Endodermal cell (in vitro differentiated cells): ENCODE measurements around the gene CCNJL. TPM values are rescaled to one million over a fixed set of nuclear protein-coding genes. Genes with fewer than 3 reads are reported as not detected.

ENCODE experiments used
- DNase-seq: peaks from one replicate; pipeline ENCODE4 v3.0.0-alpha.2; 2017
- H3K27ac ChIP-seq: 2 replicates; pipeline ENCODE4 v1.5.1; 2013; ENCODE audit warnings: mild to moderate bottlenecking, low read depth, low read length, moderate library complexity
- H3K27me3 ChIP-seq: 2 replicates; pipeline ENCODE4 v1.6.1; 2013; ENCODE audit warnings: mild to moderate bottlenecking, low read length, moderate library complexity; ENCODE audit not compliant: insufficient read depth, control insufficient read depth, poor library complexity, severe bottlenecking
- H3K36me3 ChIP-seq: 2 replicates; pipeline ENCODE4 v1.7.0; 2013; ENCODE audit warnings: mild to moderate bottlenecking, low read length, moderate library complexity; ENCODE audit not compliant: control insufficient read depth, insufficient read depth
- H3K4me1 ChIP-seq: one replicate; pipeline ENCODE4 v1.7.0; 2013; ENCODE audit warnings: low read length; ENCODE audit not compliant: control insufficient read depth, insufficient read depth
- H3K4me3 ChIP-seq: 2 replicates; pipeline ENCODE4 v1.5.1; 2013; ENCODE audit warnings: mild to moderate bottlenecking, low read length, moderate library complexity
- H3K9ac ChIP-seq: 2 replicates; pipeline ENCODE4 v1.6.1; 2013; ENCODE audit warnings: mild to moderate bottlenecking, low read length, moderate library complexity; ENCODE audit not compliant: poor library complexity, severe bottlenecking; ENCODE audit errors: extremely low read depth
- H3K9me3 ChIP-seq: 2 replicates; pipeline ENCODE4 v1.6.1; 2013; ENCODE audit warnings: mild to moderate bottlenecking, low read length, moderate library complexity; ENCODE audit not compliant: control insufficient read depth
- H3K27ac Mint-ChIP-seq: 2 replicates; pipeline ENCODE4 v1.8.0; 2020; ENCODE audit warnings: mixed read lengths
- H3K27me3 Mint-ChIP-seq: 2 replicates; pipeline ENCODE4 v1.8.0; 2021; ENCODE audit warnings: mild to moderate bottlenecking, mixed read lengths; ENCODE audit not compliant: insufficient read depth
- H3K36me3 Mint-ChIP-seq: 2 replicates; pipeline ENCODE4 v1.8.0; 2020; ENCODE audit warnings: low read depth, mixed read lengths
- H3K4me1 Mint-ChIP-seq: 2 replicates; pipeline ENCODE4 v1.8.0; 2020; ENCODE audit warnings: mixed read lengths
- H3K4me3 Mint-ChIP-seq: 2 replicates; pipeline ENCODE4 v1.8.0; 2020; ENCODE audit warnings: mild to moderate bottlenecking, moderate library complexity, mixed read lengths
- H3K9me3 Mint-ChIP-seq: 2 replicates; pipeline ENCODE4 v1.8.0; 2020; ENCODE audit warnings: mild to moderate bottlenecking, mixed read lengths
- CTCF ChIP-seq: fragments of 200-600 bp; sonication (generic); conservative IDR thresholded peaks from 2 replicates; pipeline ENCODE4 v1.5.0; 2021; ENCODE audit warnings: antibody characterized with exemption, mild to moderate bottlenecking
- WGBS, 2 experiments: methylation state at CpG; one replicate each; pipeline versions ENCODE4 v1.1.5 to v1.1.7; 2013; ENCODE audit warnings: missing lambda C conversion rate in 2 of 2, mixed read lengths in 1 of 2; ENCODE audit not compliant: insufficient coverage in 1 of 2, insufficient read length in 1 of 2; 5-methylcytosine and 5-hydroxymethylcytosine counted together
- long read RNA-seq, 4 experiments: library from polyadenylated mRNA in 2 of 4; library from RNA in 1 of 4; library from capped mRNA in 1 of 4; stranded (forward) in 3 of 4; unstranded in 1 of 4; transcript quantifications; one replicate each; pipeline ENCODE4 v2.0.0, GENCODE V29; 2020 to 2021; ENCODE audit warnings: inconsistent platforms in 1 of 4
- polyA plus RNA-seq, 2 experiments: library from polyadenylated mRNA; stranded (reverse); fragments of 50-300 nt; gene quantifications; one replicate each; pipeline ENCODE4 v1.2.3, GENCODE V29; 2013
- total RNA-seq, 2 donors: library from RNA; stranded (reverse); fragmentation: NEBNext Ultra II Directional in 1 of 2; extraction: Animal tissue kit (Norgen Biotek cat#: 25700) in 1 of 2; gene quantifications; 2 replicates in 1 of 2; 3 replicates in 1 of 2; pipeline ENCODE4 v1.2.1, GENCODE V29; 2021

The CCNJL gene
- total RNA-seq, result 10 to 100 TPM; 14.1 to 18.7 TPM
- polyA plus RNA-seq (2013, experiment 1 of 2), result 19.3 TPM
- 18.7 TPM for polyA plus RNA-seq (2013, experiment 2 of 2)
- long read RNA-seq, experiment 1, partial matches to known transcripts, result 1 of 8 reads
- long read RNA-seq, experiment 1, other reads (novel, unspliced or antisense), result 4 of 8 reads
- long read RNA-seq, experiment 2, transcript CCNJL-201 (6 exons, 3,171 nt), result major isoform, 38 of 53 reads
- long read RNA-seq, experiment 2, partial matches to known transcripts, result 2 of 53 reads
- long read RNA-seq, experiment 2, other reads (novel, unspliced or antisense), result 12 of 53 reads
- long read RNA-seq, experiment 3, transcript CCNJL-201 (6 exons, 3,171 nt), result major isoform, 6 of 17 reads
- long read RNA-seq, experiment 3, partial matches to known transcripts, result 10 of 17 reads
- long read RNA-seq, experiment 3, other reads (novel, unspliced or antisense), result 1 of 17 reads
- long read RNA-seq, experiment 4, partial matches to known transcripts, result 0 of 2 reads
- long read RNA-seq, experiment 4, other reads (novel, unspliced or antisense), result 2 of 2 reads

- Mint-ChIP-seq H3K4me3 (peak within 1 kb of the TSS; percentile 76), H3K9me3 (no peaks in the 10 kb centered on the region), H3K27me3 (peaks cover 2% of the 10 kb centered on the region), H3K4me1 (peaks cover 22% of the 10 kb centered on the region), H3K27ac (peak within 1 kb of the TSS; percentile 81), H3K36me3 (peaks cover 10% of the 10 kb centered on the region)
- H3K27me3 ChIP-seq, result no peaks in the 10 kb centered on the region
- DNase-seq, result peak; percentile 93
- WGBS, 2 experiments, result 0% methylated on average over 10 to 84 of the region's 84 CpGs
- H3K36me3 ChIP-seq, result peaks cover 4% of the 10 kb centered on the region
- peak within 1 kb of the TSS; percentile 89 for H3K4me3 ChIP-seq
- peaks cover 3% of the 10 kb centered on the region for H3K4me1 ChIP-seq
- no peak for TF ChIP-seq CTCF
- H3K9me3 ChIP-seq, result no peaks in the 10 kb centered on the region
- H3K9ac ChIP-seq, result peak within 1 kb of the TSS; percentile 52
- H3K27ac ChIP-seq, result peak within 1 kb of the TSS; percentile 84
Measured at GRCh38 chr5:160312134-160312959, at the start of gene CCNJL. CCNJL (minus strand) TSS chr5:160312564; CDS start chr5:160311923, 641 bp downstream.

- no peak overlapping the region for H3K27ac ChIP-seq
- 94 to 98% methylated on average over 8 to 9 of the region's 9 CpGs for WGBS, 2 experiments
- no peaks in the 10 kb centered on the region for H3K27me3 ChIP-seq
- Mint-ChIP-seq H3K27ac (no peak overlapping the region), H3K4me3 (no peak overlapping the region), H3K27me3 (no peaks in the 10 kb centered on the region), H3K36me3 (no peaks in the 10 kb centered on the region), H3K4me1 (peaks cover 12% of the 10 kb centered on the region), H3K9me3 (no peaks in the 10 kb centered on the region)
- no peak for DNase-seq
- no peak overlapping the region for H3K4me3 ChIP-seq
- H3K4me1 ChIP-seq, result no peaks in the 10 kb centered on the region
- H3K9me3 ChIP-seq, result no peaks in the 10 kb centered on the region
- no peak overlapping the region for H3K9ac ChIP-seq
- H3K36me3 ChIP-seq, result no peaks in the 10 kb centered on the region
- TF ChIP-seq CTCF, result no peak
Measured at GRCh38 chr5:160361624-160362228, 49.4 kb upstream of the CCNJL start.

GRCh38 chr5:160360310-160360709 is 47.9 kb upstream of the CCNJL start:
- DNase-seq, result peak; percentile 56
- no peaks in the 10 kb centered on the region for H3K27me3 Mint-ChIP-seq

More at GRCh38 chr5:160360310-160360709, 47.9 kb upstream of the CCNJL start:
- H3K9ac ChIP-seq, result no peak overlapping the region
- Mint-ChIP-seq H3K4me3 (no peak overlapping the region), H3K9me3 (no peaks in the 10 kb centered on the region), H3K4me1 (peaks cover 16% of the 10 kb centered on the region), H3K27ac (no peak overlapping the region), H3K36me3 (no peaks in the 10 kb centered on the region)
- H3K4me1 ChIP-seq, result no peaks in the 10 kb centered on the region
- no peak overlapping the region for H3K4me3 ChIP-seq
- 89 to 100% methylated on average over 2 to 3 of the region's 3 CpGs for WGBS, 2 experiments
- peak; percentile 63 for TF ChIP-seq CTCF
- H3K36me3 ChIP-seq, result no peaks in the 10 kb centered on the region
- H3K27ac ChIP-seq, result no peak overlapping the region
- H3K9me3 ChIP-seq, result no peaks in the 10 kb centered on the region
- no peaks in the 10 kb centered on the region for H3K27me3 ChIP-seq
